Measurements from ENCODE around the gene CLEC19A.

DNA sequence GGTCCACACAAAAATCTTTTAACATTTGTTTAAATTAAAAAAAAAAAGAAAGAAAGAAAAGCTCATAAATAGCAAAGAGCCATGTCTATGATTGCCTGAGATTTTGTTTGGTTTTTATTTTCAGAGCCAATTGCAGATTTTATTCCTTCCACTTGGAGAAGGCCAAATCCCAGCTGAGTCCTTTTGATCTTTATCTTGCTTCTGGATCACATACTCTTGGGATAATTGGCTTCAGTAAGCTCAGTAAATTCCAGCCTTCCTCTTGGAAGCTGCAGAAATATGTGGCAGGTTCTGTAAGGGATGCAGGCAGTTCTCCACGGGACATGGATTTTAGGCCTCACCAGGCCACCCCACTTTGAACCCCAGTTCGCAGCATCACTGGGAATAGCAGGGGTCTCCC lies 68.8 kb downstream of the CLEC19A start:
- TF ChIP-seq POU2F2 (IDR thresholded peaks at IDR 0.05; ENCODE audit: low read depth, low read length) (no peak), POLR2AphosphoS5 (IDR thresholded peaks at IDR 0.05; ENCODE audit: low read depth, low read length) (no peak), PAX5 (IDR thresholded peaks at IDR 0.05; ENCODE audit: insufficient read depth, low read length, severe bottlenecking) (no peak), POLR2A (IDR thresholded peaks at IDR 0.05; ENCODE audit: low read depth, low read length) (no peak)

Measured in GM12891 (cell line).